Spleen (tissue), 13 donors: ENCODE data around the gene CNPPD1. TPM values are rescaled to one million over a fixed set of nuclear protein-coding genes. Genes with fewer than 3 reads are reported as not detected.

Experiments
- DNase-seq: peaks from one replicate; pipeline ENCODE4 v3.0.0-alpha.2; 2020
- H3K27ac ChIP-seq, 8 donors: fragments of 200-600 bp; sonication (generic) in 7 of 8; 1 replicate in 4 of 8; 2 replicates in 4 of 8; pipeline versions ENCODE4 v1.5.0 to v1.8.0; 2016 to 2021; ENCODE audit warnings: inconsistent platforms in 4 of 8, mild to moderate bottlenecking in 4 of 8, moderate library complexity in 1 of 8
- H3K27me3 ChIP-seq, 7 donors: fragments of 200-600 bp; sonication (generic) in 6 of 7; replicated peaks in 1 of 7; 1 replicate in 4 of 7; 2 replicates in 3 of 7; pipeline versions ENCODE4 v1.5.0 to v1.8.0; 2016 to 2021; ENCODE audit warnings: inconsistent platforms in 3 of 7, mild to moderate bottlenecking in 1 of 7
- H3K36me3 ChIP-seq, 6 donors: fragments of 200-600 bp; sonication (generic) in 5 of 6; 1 replicate in 4 of 6; 2 replicates in 2 of 6; pipeline versions ENCODE4 v1.5.0 to v1.8.0; 2016 to 2021; ENCODE audit warnings: inconsistent platforms in 2 of 6
- H3K4me1 ChIP-seq, 6 donors: fragments of 200-600 bp; sonication (generic) in 5 of 6; 1 replicate in 3 of 6; 2 replicates in 3 of 6; pipeline versions ENCODE4 v1.5.0 to v1.8.0; 2016 to 2021; ENCODE audit warnings: inconsistent platforms in 3 of 6
- H3K4me3 ChIP-seq, 8 donors: fragments of 200-600 bp; sonication (generic) in 7 of 8; 1 replicate in 4 of 8; 2 replicates in 4 of 8; pipeline versions ENCODE4 v1.5.0 to v1.8.0; 2016 to 2021; ENCODE audit warnings: inconsistent platforms in 4 of 8, mild to moderate bottlenecking in 4 of 8, moderate library complexity in 2 of 8
- H3K9me3 ChIP-seq, 8 donors: fragments of 200-600 bp; sonication (generic) in 7 of 8; 1 replicate in 4 of 8; 2 replicates in 4 of 8; pipeline versions ENCODE4 v1.5.0 to v1.8.0; 2016 to 2021; ENCODE audit warnings: inconsistent platforms in 4 of 8
- POLR2A ChIP-seq, 3 donors: fragments of 450-650 bp; IDR thresholded peaks; one replicate each; pipeline ENCODE4 v1.5.1; 2017; ENCODE audit warnings: antibody characterized with exemption in 3 of 3, mild to moderate bottlenecking in 1 of 3
- POLR2AphosphoS5 ChIP-seq, 3 donors: sonication (generic); formaldehyde crosslinking; IDR thresholded peaks; one replicate each; pipeline ENCODE4 v1.5.1; 2017; ENCODE audit warnings: antibody characterized with exemption in 3 of 3
- whole genome bisulfite sequencing, 5 donors: extraction: QIAGEN DNeasy Blood & Tissue Kit in 3 of 5; methylation state at CpG; one replicate each; pipeline versions ENCODE4 v1.1.5 to v1.1.7; 2013 to 2018; 5-methylcytosine and 5-hydroxymethylcytosine counted together
- intact Hi-C: fragments of 100-400 bp; cut with DNase I; formaldehyde crosslinking; loops from one replicate; pipeline ENCODE4 v1.15.0; 2023; ENCODE audit warnings: low total_unique reads
- long read RNA-seq, 2 donors: transcript quantifications; one replicate each; lab custom pipeline, GENCODE V29; 2026
- polyA plus RNA-seq, 3 donors: library from polyadenylated mRNA; stranded (reverse); fragments of 200-250 nt; gene quantifications; one replicate each; pipeline ENCODE4 v1.2.1, GENCODE V29; 2013
- total RNA-seq, 7 donors: library from RNA; depleted of rRNA in 3 of 7; stranded (reverse); fragments of >200 nt in 3 of 7; fragmentation: NEBNext Ultra II Directional in 4 of 7; extraction: Animal tissue kit (Norgen Biotek cat#: 25700) in 4 of 7; gene quantifications; one replicate each; pipeline versions ENCODE4 v1.1.0 to v1.2.1, GENCODE V29; 2016 to 2021
- TF ChIP-seq, protein P1 (sequence below), 11 experiments: fragments of 200-600 bp in 7 of 11; fragments of 450-650 bp in 4 of 11; sonication (generic) in 4 of 11; IDR thresholded peaks in 8 of 11; conservative IDR thresholded peaks in 3 of 11; 1 replicate in 7 of 11; 2 replicates in 4 of 11; pipeline versions ENCODE4 v1.4.0 to v1.8.0; 2016 to 2021; ENCODE audit warnings: antibody characterized with exemption in 11 of 11, inconsistent platforms in 4 of 11, mild to moderate bottlenecking in 1 of 11
- donor health status: healthy with polysubstance abuse.
- donor health status: DM: no; HTN: no; CAD: no; lungs with moderate emphysema.
- donor health status: DM: no; HTN: no; CAD: no.
- donor health status: Bipolar disorder and iron deficiency.
- donor health status: healthy.
- donor health status: DM: no; HTN: no; CAD: no.
- donor health status: DM: yes; HTN: yes; CAD: no.

Gene CNPPD1
- total RNA-seq (10 to 100 TPM; 51.3 to 80.8 (median 66.4) TPM), polyA plus RNA-seq (10 to 100 TPM; 53.5 to 65.2 (median 65.2) TPM)
- long read RNA-seq, donor 1, transcript CNPPD1-201 (8 exons, 2,060 nt) = major isoform, 25 of 69 reads
- long read RNA-seq, donor 1, partial matches to known transcripts = 37 of 69 reads
- long read RNA-seq, donor 1, other reads (novel, unspliced or antisense) = 0 of 69 reads
- long read RNA-seq, donor 2, transcript CNPPD1-201 (8 exons, 2,060 nt) = major isoform, 14 of 21 reads
- long read RNA-seq, donor 2, partial matches to known transcripts = 5 of 21 reads
- long read RNA-seq, donor 2, other reads (novel, unspliced or antisense) = 0 of 21 reads

DNA sequence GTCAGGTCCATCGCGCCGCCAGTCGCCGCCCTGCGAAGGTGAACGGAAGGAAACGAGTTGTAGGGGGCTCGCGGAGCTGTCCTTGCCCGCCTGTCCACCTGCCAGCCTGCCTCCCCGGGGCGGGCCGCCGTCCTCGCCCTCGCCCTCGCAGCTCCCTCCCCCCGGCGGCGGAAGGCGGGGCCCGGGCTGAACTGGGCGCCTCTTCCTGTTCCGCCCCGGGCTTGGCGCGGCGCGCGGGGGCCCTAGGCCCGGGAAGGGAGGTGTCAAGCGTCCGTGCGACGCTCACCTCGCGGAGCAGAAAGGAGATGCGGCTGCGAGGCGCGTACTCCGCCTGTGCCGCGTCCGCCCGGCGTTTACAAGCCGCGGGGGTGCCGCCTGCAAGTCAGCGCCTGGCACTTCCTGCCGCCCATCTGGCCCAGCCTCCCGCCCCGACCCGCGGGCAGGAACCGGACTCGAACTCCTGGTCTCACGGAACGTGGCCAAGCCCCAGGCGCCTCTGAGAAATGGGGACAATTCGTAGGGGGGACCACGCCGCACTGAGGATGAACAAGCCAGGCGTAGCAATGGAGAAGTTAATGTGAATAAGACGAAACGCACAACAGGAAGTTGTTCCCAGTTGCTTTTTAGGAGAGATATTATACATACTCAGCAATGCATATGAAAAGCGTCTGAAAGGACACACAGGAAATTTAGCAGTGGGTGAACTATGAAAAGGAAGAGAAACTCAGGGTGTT, at the start of gene CNPPD1:
Gene CNPPD1, minus strand, starts transcription at position 108 of the 734 bp plus-strand sequence. Its CDS starts 97 bp downstream, at position 11.
- no peaks in the 10 kb centered on the region for H3K9me3 ChIP-seq
- TF ChIP-seq POLR2AphosphoS5 (IDR thresholded peaks at IDR 0.05) (peak; percentile 99), POLR2A (IDR thresholded peaks at IDR 0.05) (peak; percentile 90 to 95 (median 94))
- TF ChIP-seq, protein P1, sequence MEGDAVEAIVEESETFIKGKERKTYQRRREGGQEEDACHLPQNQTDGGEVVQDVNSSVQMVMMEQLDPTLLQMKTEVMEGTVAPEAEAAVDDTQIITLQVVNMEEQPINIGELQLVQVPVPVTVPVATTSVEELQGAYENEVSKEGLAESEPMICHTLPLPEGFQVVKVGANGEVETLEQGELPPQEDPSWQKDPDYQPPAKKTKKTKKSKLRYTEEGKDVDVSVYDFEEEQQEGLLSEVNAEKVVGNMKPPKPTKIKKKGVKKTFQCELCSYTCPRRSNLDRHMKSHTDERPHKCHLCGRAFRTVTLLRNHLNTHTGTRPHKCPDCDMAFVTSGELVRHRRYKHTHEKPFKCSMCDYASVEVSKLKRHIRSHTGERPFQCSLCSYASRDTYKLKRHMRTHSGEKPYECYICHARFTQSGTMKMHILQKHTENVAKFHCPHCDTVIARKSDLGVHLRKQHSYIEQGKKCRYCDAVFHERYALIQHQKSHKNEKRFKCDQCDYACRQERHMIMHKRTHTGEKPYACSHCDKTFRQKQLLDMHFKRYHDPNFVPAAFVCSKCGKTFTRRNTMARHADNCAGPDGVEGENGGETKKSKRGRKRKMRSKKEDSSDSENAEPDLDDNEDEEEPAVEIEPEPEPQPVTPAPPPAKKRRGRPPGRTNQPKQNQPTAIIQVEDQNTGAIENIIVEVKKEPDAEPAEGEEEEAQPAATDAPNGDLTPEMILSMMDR (IDR thresholded peaks at IDR 0.05 in 8 of 11, conservative IDR thresholded peaks at IDR 0.05 in 3 of 11) = peak in 5 of 11 experiments; percentile 8 to 48 (median 15)
- H3K27ac ChIP-seq = peak within 1 kb of the TSS; percentile 95 to 100 (median 99)
- WGBS, 5 donors = 0 to 1% (median 0%) methylated on average over 33 to 69 of the region's 69 CpGs
- H3K4me1 ChIP-seq = peaks cover 20 to 86% (median 52%) of the 10 kb centered on the region in 6 donors
- intact Hi-C loops = no loop called here
- peak within 1 kb of the TSS; percentile 59 to 95 (median 89) for H3K4me3 ChIP-seq
- DNase-seq = peak; percentile 99
- no peaks in the 10 kb centered on the region for H3K27me3 ChIP-seq
- H3K36me3 ChIP-seq = peaks cover 0 to 65% (median 58%) of the 10 kb centered on the region in 6 donors

DNA sequence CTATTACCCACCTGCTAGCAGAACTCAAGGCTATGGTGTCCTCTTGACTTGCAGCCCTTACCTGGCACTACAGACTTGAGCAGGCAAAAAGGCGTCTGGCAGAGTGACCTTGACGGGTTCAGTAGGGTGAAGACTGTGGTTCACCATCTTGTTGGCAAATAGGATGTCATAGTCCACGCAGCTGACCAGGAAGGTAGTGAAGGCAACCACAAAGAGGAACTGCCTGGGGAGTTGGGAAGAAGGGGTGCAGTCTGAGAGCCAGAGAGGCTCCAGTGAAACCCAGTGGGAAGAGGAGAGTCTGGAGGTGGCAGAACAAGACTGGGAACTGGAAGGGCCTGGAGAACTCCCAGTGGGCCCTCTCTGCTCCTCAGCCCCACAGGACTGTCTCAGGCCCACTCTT, 48.6 kb upstream of the CNPPD1 start:
- peaks cover 12 to 66% (median 36%) of the 10 kb centered on the region in 6 donors for H3K4me1 ChIP-seq
- WGBS, 5 donors = 42 to 74% (median 52%) methylated on average over 3 of the region's 3 CpGs
- intact Hi-C loops = loop anchor here (5.0 kb wide), 1 partner anchor 52 kb away; the partner anchor contains the start of gene DNAJB2
- H3K4me3 ChIP-seq = peak overlapping the region in 1 of 8 donors; percentile 2
- no peak for TF ChIP-seq POLR2A (IDR thresholded peaks at IDR 0.05)
- peak in 1 of 3 donors; percentile 61 for TF ChIP-seq POLR2AphosphoS5 (IDR thresholded peaks at IDR 0.05)
- no peak for DNase-seq
- no peaks in the 10 kb centered on the region for H3K27me3 ChIP-seq
- H3K36me3 ChIP-seq = peaks cover 0 to 75% (median 62%) of the 10 kb centered on the region in 6 donors
- H3K27ac ChIP-seq = peak overlapping the region in 5 of 8 donors; percentile 26 to 72 (median 67)
- H3K9me3 ChIP-seq = no peaks in the 10 kb centered on the region

DNA sequence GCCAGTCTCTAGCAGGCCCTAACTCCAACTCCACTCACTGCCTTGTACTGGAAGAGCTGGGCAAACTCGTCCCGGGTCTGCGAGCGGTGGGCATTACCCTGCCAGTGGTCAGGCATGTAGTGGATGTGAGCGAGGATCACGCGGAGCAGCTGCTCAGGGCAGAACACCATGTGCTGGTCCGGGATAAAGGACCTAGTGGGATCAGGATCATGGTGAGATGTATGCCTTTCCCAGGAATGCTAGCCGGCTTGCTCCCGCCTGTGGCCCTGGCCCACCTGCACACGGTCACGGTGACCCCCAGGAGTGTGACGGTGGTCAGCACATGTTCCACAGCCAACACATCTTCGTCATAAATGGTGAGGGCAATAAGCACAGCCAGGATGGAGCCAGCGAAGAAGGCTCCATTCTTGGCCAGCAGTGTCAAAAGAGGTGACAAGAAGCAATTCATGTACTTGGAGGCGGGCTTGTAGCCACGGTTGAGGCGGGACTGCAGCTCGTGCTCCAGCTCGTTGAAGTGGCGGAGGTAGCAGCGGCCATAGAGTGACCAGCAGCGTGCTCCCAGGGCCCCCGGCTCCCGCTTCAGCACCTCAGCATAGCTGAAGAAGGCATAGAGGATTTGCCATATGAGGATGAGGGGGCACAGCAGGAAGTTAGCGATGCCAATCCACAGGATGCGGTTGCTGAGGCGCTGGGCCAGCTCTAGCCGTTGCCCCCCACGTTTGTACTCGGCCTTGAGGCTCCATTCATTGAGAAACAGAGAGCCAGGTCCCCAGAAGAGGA, 47.3 kb upstream of the CNPPD1 start:
- Histone ChIP-seq H3K4me3 (no peak overlapping the region), H3K36me3 (peaks cover 0 to 86% (median 68%) of the 10 kb centered on the region in 6 donors), H3K27ac (no peak overlapping the region), H3K9me3 (no peaks in the 10 kb centered on the region), H3K4me1 (peaks cover 20 to 76% (median 45%) of the 10 kb centered on the region in 6 donors), H3K27me3 (no peaks in the 10 kb centered on the region)
- 91 to 95% (median 92%) methylated on average over 27 to 31 of the region's 31 CpGs for WGBS, 5 donors
- DNase-seq = no peak
- TF ChIP-seq POLR2A (IDR thresholded peaks at IDR 0.05) = no peak
- no peak for TF ChIP-seq POLR2AphosphoS5 (IDR thresholded peaks at IDR 0.05)
- TF ChIP-seq, protein P1 (IDR thresholded peaks at IDR 0.05 in 8 of 11, conservative IDR thresholded peaks at IDR 0.05 in 3 of 11) = no peak
- intact Hi-C loops = no loop called here

DNA sequence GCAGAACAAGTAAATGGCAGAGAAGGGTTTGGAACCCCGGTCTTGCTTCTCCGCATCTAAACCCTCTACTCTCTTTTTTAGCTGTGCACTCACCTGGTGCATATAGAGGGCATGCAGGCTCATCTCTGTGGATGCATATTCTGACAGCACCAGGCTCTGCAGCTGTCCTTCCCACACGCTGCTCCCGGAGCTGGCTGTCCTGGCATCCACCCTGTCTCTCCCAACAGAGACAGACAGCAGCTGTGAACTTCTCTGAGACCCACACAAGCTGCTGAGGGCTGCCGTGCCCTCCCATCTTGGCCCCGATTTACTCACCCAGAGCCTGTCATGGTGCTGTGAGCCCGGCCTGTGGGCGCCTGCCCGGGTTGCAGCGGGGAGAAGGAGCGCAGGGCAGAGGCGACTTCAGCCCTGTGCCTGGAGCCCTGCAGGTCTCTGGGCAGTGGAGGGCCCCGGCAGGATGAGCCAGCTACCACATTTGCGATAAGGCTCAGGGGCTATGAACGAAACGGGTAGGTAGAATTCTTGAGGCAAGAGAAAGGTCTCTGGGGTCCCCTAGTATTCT, 45.3 kb upstream of the CNPPD1 start:
- Histone ChIP-seq H3K4me3 (no peak overlapping the region), H3K36me3 (peaks cover 0 to 78% (median 68%) of the 10 kb centered on the region in 6 donors), H3K27ac (no peak overlapping the region), H3K27me3 (no peaks in the 10 kb centered on the region), H3K9me3 (no peaks in the 10 kb centered on the region), H3K4me1 (peaks cover 23 to 76% (median 46%) of the 10 kb centered on the region in 6 donors)
- peak in 1 of 3 donors; percentile 30 for TF ChIP-seq POLR2AphosphoS5 (IDR thresholded peaks at IDR 0.05)
- TF ChIP-seq POLR2A (IDR thresholded peaks at IDR 0.05) = no peak
- TF ChIP-seq, protein P1 (IDR thresholded peaks at IDR 0.05 in 8 of 11, conservative IDR thresholded peaks at IDR 0.05 in 3 of 11) = no peak
- DNase-seq = peak; percentile 71
- intact Hi-C loops = no loop called here
- 93 to 97% (median 95%) methylated on average over 11 to 16 of the region's 16 CpGs for WGBS, 5 donors
